ENCODE data around the gene TMEM235.
A peak's percentile ranks its signal among the peaks of the same experiment; 100 is the strongest.

The TMEM235 gene

DNA sequence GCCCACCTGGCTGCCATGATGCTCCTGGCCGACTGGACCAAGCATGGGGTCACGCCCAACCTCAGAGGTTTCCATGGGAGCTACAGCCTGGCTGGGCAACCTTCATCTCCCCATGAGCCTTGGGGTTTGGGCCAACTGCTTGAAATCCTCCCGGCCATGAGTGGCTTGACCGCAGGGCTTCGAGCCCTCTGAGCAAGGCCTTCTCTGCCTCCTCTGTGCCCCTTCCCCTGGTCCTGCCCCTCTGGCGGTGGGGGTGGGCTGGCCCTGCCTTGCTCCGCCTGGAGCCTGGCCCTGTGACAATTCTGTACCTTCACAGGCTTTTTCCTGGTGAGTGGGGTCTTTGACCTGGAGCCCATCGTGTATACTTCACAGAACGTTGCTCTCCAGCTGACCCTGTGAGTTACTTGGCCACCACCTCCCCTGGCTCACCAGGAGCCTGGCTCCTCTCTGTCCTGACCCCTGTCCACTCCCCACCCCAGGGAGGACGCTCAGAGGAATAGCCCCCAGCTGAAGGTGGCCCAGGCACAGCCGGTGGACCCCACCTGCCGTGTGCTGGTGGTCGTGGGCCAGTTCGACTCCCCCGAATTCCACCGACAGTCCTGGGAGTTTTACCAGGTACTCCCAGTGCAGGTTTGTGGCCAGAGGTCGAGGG, 26.2 kb upstream of the TMEM235 start:
- TF ChIP-seq, protein P1, sequence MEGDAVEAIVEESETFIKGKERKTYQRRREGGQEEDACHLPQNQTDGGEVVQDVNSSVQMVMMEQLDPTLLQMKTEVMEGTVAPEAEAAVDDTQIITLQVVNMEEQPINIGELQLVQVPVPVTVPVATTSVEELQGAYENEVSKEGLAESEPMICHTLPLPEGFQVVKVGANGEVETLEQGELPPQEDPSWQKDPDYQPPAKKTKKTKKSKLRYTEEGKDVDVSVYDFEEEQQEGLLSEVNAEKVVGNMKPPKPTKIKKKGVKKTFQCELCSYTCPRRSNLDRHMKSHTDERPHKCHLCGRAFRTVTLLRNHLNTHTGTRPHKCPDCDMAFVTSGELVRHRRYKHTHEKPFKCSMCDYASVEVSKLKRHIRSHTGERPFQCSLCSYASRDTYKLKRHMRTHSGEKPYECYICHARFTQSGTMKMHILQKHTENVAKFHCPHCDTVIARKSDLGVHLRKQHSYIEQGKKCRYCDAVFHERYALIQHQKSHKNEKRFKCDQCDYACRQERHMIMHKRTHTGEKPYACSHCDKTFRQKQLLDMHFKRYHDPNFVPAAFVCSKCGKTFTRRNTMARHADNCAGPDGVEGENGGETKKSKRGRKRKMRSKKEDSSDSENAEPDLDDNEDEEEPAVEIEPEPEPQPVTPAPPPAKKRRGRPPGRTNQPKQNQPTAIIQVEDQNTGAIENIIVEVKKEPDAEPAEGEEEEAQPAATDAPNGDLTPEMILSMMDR (IDR thresholded peaks at IDR 0.05; ENCODE audit: extremely low read depth, insufficient read depth, missing control alignments), result no peak
- in situ Hi-C loops (cut with MboI; ENCODE audit: low pct_unique_long_range_greater_than_20kb, low sequenced_read_pairs, unreplicated experiment), result no loop called here

DNA sequence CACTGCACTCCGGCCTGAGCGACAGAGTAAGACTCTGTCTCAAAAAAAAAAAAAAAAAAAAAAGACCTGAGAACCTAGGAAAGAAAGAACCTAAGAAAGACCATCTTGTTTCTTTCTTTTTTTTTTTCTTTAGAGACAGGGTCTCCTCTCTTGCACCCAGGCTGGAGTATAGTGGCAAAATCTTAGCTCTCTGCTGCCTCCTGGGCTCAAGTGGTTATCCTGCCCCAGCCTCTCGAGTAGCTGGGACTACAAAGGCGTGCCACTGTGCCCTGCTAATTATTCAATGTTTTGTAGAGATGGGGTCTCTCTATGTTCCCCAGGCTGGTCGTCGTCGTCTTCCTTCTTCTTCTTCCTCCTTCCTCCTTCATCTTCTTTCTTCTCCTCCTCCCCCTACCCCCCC, 25.1 kb upstream of the TMEM235 start:
- TF ChIP-seq, protein P1 (IDR thresholded peaks at IDR 0.05; ENCODE audit: extremely low read depth, insufficient read depth, missing control alignments), result no peak
- in situ Hi-C loops (cut with MboI; ENCODE audit: low pct_unique_long_range_greater_than_20kb, low sequenced_read_pairs, unreplicated experiment), result no loop called here
- DNase-seq (ENCODE audit: low spot score), result no peak

More for the DNA sequence above, 26.2 kb upstream of the TMEM235 start:
- DNase-seq (ENCODE audit: low spot score), result no peak

DNA sequence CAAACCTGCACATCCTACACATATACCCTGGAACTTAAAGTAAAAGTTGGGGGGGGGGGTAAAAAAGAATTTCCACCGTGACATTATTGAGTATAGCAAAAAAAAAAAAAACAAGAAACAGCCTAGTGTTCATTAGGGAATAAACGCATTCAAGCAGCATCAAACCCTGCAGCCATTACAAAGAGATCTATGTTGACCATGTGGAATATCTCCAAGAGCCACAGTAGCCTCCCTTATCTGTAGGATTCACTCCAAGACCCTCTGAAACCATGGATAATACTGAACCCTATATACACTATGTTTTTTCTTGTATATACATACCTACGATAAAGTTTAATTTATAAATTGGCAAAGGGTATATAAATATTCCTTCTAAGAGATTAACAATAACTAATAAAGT, 22.9 kb upstream of the TMEM235 start:
- TF ChIP-seq, protein P1 (IDR thresholded peaks at IDR 0.05; ENCODE audit: extremely low read depth, insufficient read depth, missing control alignments), result no peak
- in situ Hi-C loops (cut with MboI; ENCODE audit: low pct_unique_long_range_greater_than_20kb, low sequenced_read_pairs, unreplicated experiment), result no loop called here

DNA sequence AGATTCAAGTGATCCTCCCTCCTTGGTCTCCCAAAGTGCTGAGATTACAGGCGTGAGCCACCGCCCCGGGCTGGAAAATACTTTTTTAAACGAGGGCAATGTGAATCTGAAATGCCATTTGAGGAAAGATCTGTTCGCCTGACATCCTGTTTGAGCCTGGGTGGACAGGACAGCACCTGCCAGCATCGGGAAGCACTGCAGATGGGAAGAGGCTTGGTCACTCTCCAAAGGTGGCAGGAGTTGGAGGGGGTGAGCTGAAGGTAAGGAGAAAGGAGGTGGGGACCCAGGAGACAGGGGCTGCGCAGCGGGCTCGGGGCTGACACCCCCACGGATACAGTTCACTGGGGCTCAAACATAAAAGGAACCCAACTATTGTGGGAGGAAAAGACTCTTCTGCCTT, 21.3 kb upstream of the TMEM235 start:
- TF ChIP-seq, protein P1 (IDR thresholded peaks at IDR 0.05; ENCODE audit: extremely low read depth, insufficient read depth, missing control alignments), result no peak
- in situ Hi-C loops (cut with MboI; ENCODE audit: low pct_unique_long_range_greater_than_20kb, low sequenced_read_pairs, unreplicated experiment), result no loop called here
- no peak for DNase-seq (ENCODE audit: low spot score)

More for the DNA sequence above, 22.9 kb upstream of the TMEM235 start:
- no peak for DNase-seq (ENCODE audit: low spot score)

DNA sequence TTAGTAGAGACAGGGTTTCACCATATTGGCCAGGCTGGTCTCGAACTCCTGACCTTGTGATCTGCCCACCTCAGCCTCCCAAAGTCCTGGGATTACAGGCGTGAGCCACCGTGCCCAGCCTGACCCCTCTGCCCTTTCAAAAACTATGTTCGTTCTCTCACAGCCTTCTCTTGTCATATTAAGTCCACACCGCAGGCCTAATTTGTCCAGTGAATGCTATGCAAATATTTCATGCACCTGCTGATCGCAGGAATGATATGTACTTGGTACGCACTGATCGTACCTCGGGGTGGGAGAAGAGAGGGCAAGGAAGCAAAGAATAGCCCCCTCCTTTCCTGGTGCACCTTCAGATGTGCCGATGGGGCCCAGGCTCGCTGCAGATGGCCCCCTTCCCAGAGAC, 20.4 kb upstream of the TMEM235 start:
- in situ Hi-C loops (cut with MboI; ENCODE audit: low pct_unique_long_range_greater_than_20kb, low sequenced_read_pairs, unreplicated experiment), result no loop called here
- TF ChIP-seq, protein P1 (IDR thresholded peaks at IDR 0.05; ENCODE audit: extremely low read depth, insufficient read depth, missing control alignments), result no peak
- no peak for DNase-seq (ENCODE audit: low spot score)

DNA sequence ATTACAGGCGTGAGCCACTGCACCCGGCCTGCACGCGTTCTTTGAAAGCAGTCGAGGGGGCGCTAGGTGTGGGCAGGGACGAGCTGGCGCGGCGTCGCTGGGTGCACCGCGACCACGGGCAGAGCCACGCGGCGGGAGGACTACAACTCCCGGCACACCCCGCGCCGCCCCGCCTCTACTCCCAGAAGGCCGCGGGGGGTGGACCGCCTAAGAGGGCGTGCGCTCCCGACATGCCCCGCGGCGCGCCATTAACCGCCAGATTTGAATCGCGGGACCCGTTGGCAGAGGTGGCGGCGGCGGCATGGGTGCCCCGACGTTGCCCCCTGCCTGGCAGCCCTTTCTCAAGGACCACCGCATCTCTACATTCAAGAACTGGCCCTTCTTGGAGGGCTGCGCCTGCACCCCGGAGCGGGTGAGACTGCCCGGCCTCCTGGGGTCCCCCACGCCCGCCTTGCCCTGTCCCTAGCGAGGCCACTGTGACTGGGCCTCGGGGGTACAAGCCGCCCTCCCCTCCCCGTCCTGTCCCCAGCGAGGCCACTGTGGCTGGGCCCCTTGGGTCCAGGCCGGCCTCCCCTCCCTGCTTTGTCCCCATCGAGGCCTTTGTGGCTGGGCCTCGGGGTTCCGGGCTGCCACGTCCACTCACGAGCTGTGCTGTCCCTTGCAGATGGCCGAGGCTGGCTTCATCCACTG, 17.3 kb upstream of the TMEM235 start, which contains the start of gene BIRC5:
Gene BIRC5, plus strand, starts transcription at position 238 of the 690 bp plus-strand sequence. Its CDS starts 64 bp downstream, at position 302.
- peak; percentile 98 for DNase-seq (ENCODE audit: low spot score)
- in situ Hi-C loops (cut with MboI; ENCODE audit: low pct_unique_long_range_greater_than_20kb, low sequenced_read_pairs, unreplicated experiment), result no loop called here
- TF ChIP-seq, protein P1 (IDR thresholded peaks at IDR 0.05; ENCODE audit: extremely low read depth, insufficient read depth, missing control alignments), result no peak

Data from GM13977 (cell line).